WERI-Rb-1 (cell line): ENCODE measurements around the gene TDRD3.

Source experiments
- DNase-seq: peaks from one replicate; pipeline ENCODE4 v3.0.0-alpha.2; 2020
- H3K27ac ChIP-seq: fragments of 250-450 bp; sonication (Bioruptor Pico); 2 replicates; pipeline ENCODE4 v1.5.1; 2020; ENCODE audit warnings: mild to moderate bottlenecking, moderate library complexity
- H3K27me3 ChIP-seq: fragments of 250-450 bp; sonication (Bioruptor Pico); 2 replicates; pipeline ENCODE4 v1.5.1; 2021; ENCODE audit warnings: mild to moderate bottlenecking, low read depth, moderate library complexity; ENCODE audit not compliant: insufficient read depth, severe bottlenecking
- H3K36me3 ChIP-seq: fragments of 250-450 bp; sonication (Bioruptor Pico); 2 replicates; pipeline ENCODE4 v1.5.1; 2020; ENCODE audit warnings: mild to moderate bottlenecking, moderate library complexity
- H3K4me3 ChIP-seq: 2 replicates; pipeline ENCODE4 v1.5.1; 2011; ENCODE audit warnings: low read depth, mild to moderate bottlenecking, control low read depth, low read length
- H3K9me3 ChIP-seq: fragments of 250-450 bp; sonication (Bioruptor Pico); 2 replicates; pipeline ENCODE4 v1.5.1; 2021; ENCODE audit warnings: mild to moderate bottlenecking, moderate library complexity; ENCODE audit not compliant: severe bottlenecking
- CTCF ChIP-seq: IDR thresholded peaks from 2 replicates; pipeline ENCODE4 v1.5.1; 2011; ENCODE audit warnings: low read depth, mild to moderate bottlenecking, control low read depth, inconsistent platforms, low read length

Gene TDRD3

GRCh38 chr13:60352644-60353043 lies 44.4 kb upstream of the TDRD3 start:
- H3K9me3 ChIP-seq: no peaks in the 10 kb centered on the region
- H3K4me3 ChIP-seq: no peak overlapping the region
- H3K27ac ChIP-seq: no peak overlapping the region
- no peak for TF ChIP-seq CTCF
- no peaks in the 10 kb centered on the region for H3K36me3 ChIP-seq
- H3K27me3 ChIP-seq: no peaks in the 10 kb centered on the region
- no peak for DNase-seq

GRCh38 chr13:60355056-60355455 lies 42.0 kb upstream of the TDRD3 start:
- H3K27ac ChIP-seq: no peak overlapping the region
- H3K4me3 ChIP-seq: no peak overlapping the region
- H3K27me3 ChIP-seq: no peaks in the 10 kb centered on the region
- H3K9me3 ChIP-seq: no peaks in the 10 kb centered on the region
- no peak for DNase-seq
- H3K36me3 ChIP-seq: no peaks in the 10 kb centered on the region
- TF ChIP-seq CTCF: no peak

- H3K9me3 ChIP-seq: no peaks in the 10 kb centered on the region
- DNase-seq: no peak
- no peak overlapping the region for H3K27ac ChIP-seq
- H3K27me3 ChIP-seq: no peaks in the 10 kb centered on the region
- TF ChIP-seq CTCF: no peak
- no peaks in the 10 kb centered on the region for H3K36me3 ChIP-seq
- H3K4me3 ChIP-seq: no peak overlapping the region
These were observed 40.0 kb upstream of the TDRD3 start for GRCh38 chr13:60356970-60357369.

- Histone ChIP-seq H3K36me3 (no peaks in the 10 kb centered on the region), H3K4me3 (no peak overlapping the region), H3K27me3 (no peaks in the 10 kb centered on the region), H3K27ac (no peak overlapping the region), H3K9me3 (no peaks in the 10 kb centered on the region)
- TF ChIP-seq CTCF: no peak
- DNase-seq: no peak
These were observed 38.6 kb upstream of the TDRD3 start for GRCh38 chr13:60358453-60358852.

GRCh38 chr13:60363288-60363687 lies 33.7 kb upstream of the TDRD3 start:
- H3K4me3 ChIP-seq: no peak overlapping the region
- no peak overlapping the region for H3K27ac ChIP-seq
- TF ChIP-seq CTCF: no peak

DNA sequence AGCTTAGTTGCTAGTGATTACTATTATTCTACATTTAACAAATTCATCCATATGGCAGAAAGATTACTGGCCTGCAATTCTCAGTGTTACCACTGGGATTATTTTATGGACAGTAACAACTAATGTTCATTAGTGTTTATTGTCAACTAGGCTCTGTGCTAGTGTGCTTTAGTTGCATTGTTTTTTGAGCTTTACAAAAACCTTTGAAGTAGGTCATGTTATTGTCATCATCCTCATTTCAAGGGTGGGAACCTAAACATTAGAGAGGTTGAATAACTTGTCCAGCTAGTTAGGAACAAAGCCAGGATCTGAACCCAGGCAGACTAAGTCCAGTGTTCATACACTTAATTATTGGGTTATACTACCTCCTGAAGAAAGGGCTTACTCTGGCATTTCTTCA lies 27.8 kb upstream of the TDRD3 start:
- no peak for DNase-seq
- Histone ChIP-seq H3K4me3 (no peak overlapping the region), H3K9me3 (no peaks in the 10 kb centered on the region), H3K27me3 (no peaks in the 10 kb centered on the region), H3K27ac (no peak overlapping the region), H3K36me3 (no peaks in the 10 kb centered on the region)
- TF ChIP-seq CTCF: no peak

More at GRCh38 chr13:60363288-60363687, 33.7 kb upstream of the TDRD3 start:
- DNase-seq: no peak
- Histone ChIP-seq H3K27me3 (no peaks in the 10 kb centered on the region), H3K36me3 (no peaks in the 10 kb centered on the region), H3K9me3 (no peaks in the 10 kb centered on the region)
